Stimulated activated naive B cell treated with anti-CD40 and anti-IgM and Interleukin-4, amounts not matched to agents 10 μg/mL and 1 μg/mL and 100 μg/mL, for 72 hours (primary cell): ENCODE data around the gene SMARCA2.

ENCODE experiments used
- ATAC-seq, 2 donors: fragments of 150-1000 bp; cut with Tn5 transposase; replicated peaks; 2 replicates each; pipeline ENCODE4 v1.10.0; 2021; ENCODE audit warnings: moderate library complexity in 1 of 2
- DNase-seq: peaks from one replicate; pipeline ENCODE4 v3.0.0; 2021
- H3K27ac Mint-ChIP-seq: one replicate; pipeline ENCODE4 v1.8.0; 2022; ENCODE audit warnings: mild to moderate bottlenecking, mixed read lengths
- H3K27me3 Mint-ChIP-seq, 2 donors: one replicate each; pipeline ENCODE4 v1.8.0; 2022; ENCODE audit warnings: mixed read lengths in 2 of 2
- H3K36me3 Mint-ChIP-seq, 2 donors: one replicate each; pipeline ENCODE4 v1.8.0; 2022; ENCODE audit warnings: mixed read lengths in 2 of 2, mild to moderate bottlenecking in 1 of 2
- H3K4me1 Mint-ChIP-seq, 2 donors: one replicate each; pipeline ENCODE4 v1.8.0; 2022; ENCODE audit warnings: mixed read lengths in 2 of 2, mild to moderate bottlenecking in 1 of 2
- H3K4me3 Mint-ChIP-seq, 2 donors: one replicate each; pipeline ENCODE4 v1.8.0; 2022; ENCODE audit warnings: mild to moderate bottlenecking in 2 of 2, mixed read lengths in 2 of 2, moderate library complexity in 1 of 2
- H3K9me3 Mint-ChIP-seq, 2 donors: one replicate each; pipeline ENCODE4 v1.8.0; 2022; ENCODE audit warnings: mixed read lengths in 2 of 2, mild to moderate bottlenecking in 1 of 2

Gene SMARCA2

DNA sequence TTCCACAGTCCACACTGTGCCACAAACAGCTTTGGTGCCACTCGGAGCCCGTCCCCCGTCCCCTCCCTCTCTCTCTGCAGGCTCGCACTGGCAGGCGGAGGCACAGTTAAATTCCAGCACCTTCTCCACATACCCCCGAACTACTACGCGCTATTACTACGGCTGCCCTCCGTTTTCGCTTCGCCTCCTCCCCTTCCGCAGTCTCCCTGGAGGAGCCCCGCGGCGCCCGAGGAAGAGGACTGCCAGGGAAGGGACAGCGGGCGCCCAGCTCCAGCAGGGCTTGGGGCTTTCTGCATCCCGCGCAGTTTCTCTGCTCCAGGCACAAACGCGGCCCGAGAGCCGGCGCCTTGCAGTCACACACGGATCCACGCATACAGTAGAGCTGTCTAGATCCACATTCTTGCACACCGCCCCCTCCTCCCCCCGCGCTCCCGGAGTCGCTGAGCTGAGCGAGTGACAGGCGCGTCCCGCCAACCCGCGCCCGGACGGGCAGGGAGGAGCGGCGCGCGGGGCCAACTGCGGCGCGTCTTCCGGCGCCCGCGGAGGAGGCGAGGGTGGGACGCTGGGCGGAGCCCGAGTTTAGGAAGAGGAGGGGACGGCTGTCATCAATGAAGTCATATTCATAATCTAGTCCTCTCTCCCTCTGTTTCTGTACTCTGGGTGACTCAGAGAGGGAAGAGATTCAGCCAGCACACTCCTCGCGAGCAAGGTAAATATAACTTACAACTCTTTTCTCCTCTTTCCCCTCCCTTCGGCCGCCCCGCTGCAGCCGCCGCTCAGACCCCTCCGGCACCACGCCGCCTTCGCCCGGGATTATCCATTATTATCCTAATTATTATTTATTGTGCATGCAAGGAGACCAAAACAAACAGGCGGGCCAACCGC, at the start of gene SMARCA2:
Gene SMARCA2 (plus strand): TSS at position 652 of the 885 bp plus-strand sequence. CDS start 13,676 bp downstream, outside the sequence.
- Mint-ChIP-seq H3K9me3 (no peaks in the 10 kb centered on the region), H3K36me3 (peaks cover 5 to 7% of the 10 kb centered on the region in 2 donors), H3K4me1 (peaks cover 13 to 26% of the 10 kb centered on the region in 2 donors), H3K27me3 (peaks cover 7 to 20% of the 10 kb centered on the region in 2 donors), H3K27ac (peak within 1 kb of the TSS; percentile 96), H3K4me3 (peak within 1 kb of the TSS; percentile 97 to 99)
- peak; percentile 98 for DNase-seq
- peak; percentile 81 to 85 for ATAC-seq

- no peaks in the 10 kb centered on the region for H3K36me3 Mint-ChIP-seq
- H3K27me3 Mint-ChIP-seq, result peaks cover 31 to 32% of the 10 kb centered on the region in 2 donors
- DNase-seq (no peak), ATAC-seq (no peak)
- peaks cover 3 to 5% of the 10 kb centered on the region in 2 donors for H3K9me3 Mint-ChIP-seq
- no peak overlapping the region for H3K27ac Mint-ChIP-seq
- no peak overlapping the region for H3K4me3 Mint-ChIP-seq
- H3K4me1 Mint-ChIP-seq, result no peaks in the 10 kb centered on the region
These were observed 48.3 kb upstream of the SMARCA2 start for GRCh38 chr9:1966725-1967366.

GRCh38 chr9:1969160-1969559, 46.0 kb upstream of the SMARCA2 start:
- Mint-ChIP-seq H3K9me3 (peaks cover 9 to 13% of the 10 kb centered on the region in 2 donors), H3K36me3 (peaks cover 0 to 4% of the 10 kb centered on the region in 2 donors), H3K27ac (no peak overlapping the region), H3K4me3 (no peak overlapping the region), H3K4me1 (no peaks in the 10 kb centered on the region), H3K27me3 (peaks cover 31 to 32% of the 10 kb centered on the region in 2 donors)
- no peak for ATAC-seq
- DNase-seq, result no peak

- H3K4me1 Mint-ChIP-seq, result no peaks in the 10 kb centered on the region
- DNase-seq, result no peak
- H3K27me3 Mint-ChIP-seq, result peaks cover 31 to 36% of the 10 kb centered on the region in 2 donors
- ATAC-seq, result no peak
- no peak overlapping the region for H3K4me3 Mint-ChIP-seq
- no peak overlapping the region for H3K27ac Mint-ChIP-seq
- H3K36me3 Mint-ChIP-seq, result peaks cover 0 to 4% of the 10 kb centered on the region in 2 donors
- peaks cover 9 to 13% of the 10 kb centered on the region in 2 donors for H3K9me3 Mint-ChIP-seq
These were observed 45.2 kb upstream of the SMARCA2 start for GRCh38 chr9:1969898-1970297.

DNA sequence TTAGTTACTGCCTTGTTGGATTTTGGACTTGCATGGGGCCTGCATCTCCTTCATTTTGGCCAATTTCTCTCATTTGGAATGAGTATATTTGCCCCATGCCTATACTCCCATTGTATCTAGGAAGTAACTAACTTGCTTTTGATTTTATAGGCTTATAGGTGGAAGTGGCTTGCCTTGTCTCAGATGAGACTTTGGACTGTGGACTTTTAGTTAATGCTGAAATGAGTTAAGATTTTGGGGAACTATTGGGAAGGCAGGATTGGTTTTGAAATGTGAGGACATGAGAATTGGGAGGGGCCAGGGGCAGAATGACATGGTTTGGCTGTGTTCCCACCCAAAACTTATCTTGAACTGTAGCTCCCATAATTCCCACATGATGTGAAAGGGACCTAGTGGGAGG, 42.5 kb upstream of the SMARCA2 start:
- no peak for DNase-seq
- peaks cover 21% of the 10 kb centered on the region in 2 donors for H3K27me3 Mint-ChIP-seq
- peaks cover 9 to 13% of the 10 kb centered on the region in 2 donors for H3K9me3 Mint-ChIP-seq
- ATAC-seq, result no peak
- no peak overlapping the region for H3K4me3 Mint-ChIP-seq
- no peaks in the 10 kb centered on the region for H3K4me1 Mint-ChIP-seq
- H3K36me3 Mint-ChIP-seq, result peaks cover 0 to 4% of the 10 kb centered on the region in 2 donors
- H3K27ac Mint-ChIP-seq, result no peak overlapping the region

- no peak for ATAC-seq
- H3K27me3 Mint-ChIP-seq, result peaks cover 0 to 17% of the 10 kb centered on the region in 2 donors
These were observed 38.1 kb upstream of the SMARCA2 start for GRCh38 chr9:1977026-1977425.

DNA sequence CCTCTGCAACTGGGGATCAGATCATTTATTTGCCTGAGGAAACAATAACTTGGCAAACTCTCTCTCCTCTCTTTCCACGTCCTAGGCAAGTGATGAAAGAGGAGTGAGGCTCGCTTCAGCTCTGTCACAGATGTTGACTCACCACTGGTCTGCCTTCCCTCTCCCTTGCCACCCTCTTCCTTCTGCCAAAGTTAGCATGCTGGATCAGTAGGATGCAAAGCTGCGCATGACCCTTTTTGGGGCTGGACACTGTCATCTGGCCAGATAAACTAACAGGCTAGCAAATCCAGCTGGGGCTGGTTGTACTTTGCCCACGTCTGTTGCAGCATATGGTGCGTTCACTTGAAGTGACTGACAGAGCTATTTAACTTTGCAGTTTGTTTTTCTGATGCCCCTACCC, 36.2 kb upstream of the SMARCA2 start:
- no peak for DNase-seq
- H3K27ac Mint-ChIP-seq, result no peak overlapping the region

More at GRCh38 chr9:1977026-1977425, 38.1 kb upstream of the SMARCA2 start:
- Mint-ChIP-seq H3K36me3 (peaks cover 0 to 4% of the 10 kb centered on the region in 2 donors), H3K27ac (no peak overlapping the region), H3K4me1 (no peaks in the 10 kb centered on the region), H3K4me3 (no peak overlapping the region), H3K9me3 (peaks cover 4 to 10% of the 10 kb centered on the region in 2 donors)
- no peak for DNase-seq

DNA sequence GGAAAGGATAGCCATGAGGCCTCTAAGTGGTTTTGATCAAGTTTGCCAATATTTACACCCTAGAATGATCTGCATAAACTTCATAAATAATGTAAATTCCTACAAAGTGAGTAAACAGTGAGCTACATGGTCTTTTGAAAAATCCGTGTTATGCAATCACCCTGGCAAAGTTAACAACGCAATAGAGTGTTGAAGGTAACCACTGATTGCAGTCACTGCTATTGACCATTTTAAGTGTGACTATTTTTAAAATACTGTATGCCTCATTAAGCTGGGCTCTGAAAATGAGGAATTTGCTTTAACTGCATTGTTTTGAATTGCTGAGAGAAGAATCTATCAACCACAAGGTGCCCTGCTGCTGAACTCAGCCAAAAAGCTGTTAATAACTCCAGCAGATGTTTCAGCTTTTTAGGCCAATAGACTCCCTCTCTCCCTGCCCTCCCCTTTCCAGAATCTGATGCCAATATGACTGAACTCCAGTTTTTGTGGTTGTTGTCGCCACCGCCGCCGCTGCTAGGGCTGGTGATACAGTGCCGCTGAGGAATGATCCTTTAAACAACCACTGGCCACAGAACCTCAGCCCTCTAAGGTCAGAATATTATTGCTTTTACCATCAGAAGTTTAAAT, 35.3 kb upstream of the SMARCA2 start:
- DNase-seq (no peak), ATAC-seq (no peak)
- no peak overlapping the region for H3K4me3 Mint-ChIP-seq
- H3K36me3 Mint-ChIP-seq, result no peaks in the 10 kb centered on the region
- H3K27me3 Mint-ChIP-seq, result peaks cover 0 to 13% of the 10 kb centered on the region in 2 donors
- no peak overlapping the region for H3K27ac Mint-ChIP-seq
- H3K9me3 Mint-ChIP-seq, result no peaks in the 10 kb centered on the region
- no peaks in the 10 kb centered on the region for H3K4me1 Mint-ChIP-seq

More for the DNA sequence above, 36.2 kb upstream of the SMARCA2 start:
- H3K4me1 Mint-ChIP-seq, result no peaks in the 10 kb centered on the region
- no peak for ATAC-seq
- no peak overlapping the region for H3K4me3 Mint-ChIP-seq
- H3K36me3 Mint-ChIP-seq, result no peaks in the 10 kb centered on the region
- H3K9me3 Mint-ChIP-seq, result no peaks in the 10 kb centered on the region
- H3K27me3 Mint-ChIP-seq, result peaks cover 0 to 17% of the 10 kb centered on the region in 2 donors

DNA sequence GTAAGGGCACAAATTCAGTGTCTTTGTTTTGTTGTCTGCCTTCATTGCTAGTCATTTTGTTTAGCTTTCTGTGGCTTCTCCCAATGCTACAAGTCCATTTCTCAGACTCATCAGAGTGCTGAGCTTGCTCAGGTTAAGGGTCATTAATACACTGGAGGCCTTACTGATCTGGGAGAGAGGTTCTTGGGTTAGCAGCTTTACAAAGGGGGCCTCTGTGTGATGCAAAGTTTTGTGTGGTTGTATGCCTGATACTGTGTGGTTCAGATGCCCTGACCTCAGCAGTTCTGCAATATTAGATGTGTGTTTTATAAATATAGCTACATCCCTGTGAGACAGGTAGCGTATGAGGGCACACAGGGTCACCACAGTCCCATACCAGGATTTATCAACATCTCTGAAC, 34.8 kb upstream of the SMARCA2 start:
- Mint-ChIP-seq H3K36me3 (no peaks in the 10 kb centered on the region), H3K4me3 (no peak overlapping the region), H3K4me1 (no peaks in the 10 kb centered on the region), H3K27ac (no peak overlapping the region), H3K27me3 (peaks cover under 1 to 9% of the 10 kb centered on the region in 2 donors), H3K9me3 (no peaks in the 10 kb centered on the region)
- no peak for ATAC-seq
- DNase-seq, result no peak

DNA sequence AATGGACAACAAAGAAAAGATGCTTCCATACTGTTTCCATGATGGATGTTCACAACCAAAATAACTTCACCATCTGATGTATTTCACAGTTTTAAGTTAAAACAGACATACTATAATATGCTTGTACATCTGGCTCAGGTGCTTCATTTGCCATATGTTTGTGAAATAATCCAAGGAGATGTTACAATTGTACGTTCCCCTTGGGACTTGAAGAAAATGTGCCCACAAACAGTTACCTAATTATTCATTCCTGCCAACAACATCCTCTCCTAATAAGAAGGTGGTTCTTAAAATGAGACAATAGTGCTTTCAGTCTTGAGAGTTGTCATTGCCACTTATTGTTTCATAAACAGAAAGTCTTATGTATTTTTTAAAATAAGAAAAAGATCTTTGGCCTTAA, 33.1 kb upstream of the SMARCA2 start:
- Mint-ChIP-seq H3K4me1 (no peaks in the 10 kb centered on the region), H3K27ac (no peak overlapping the region), H3K27me3 (peaks cover 8 to 12% of the 10 kb centered on the region in 2 donors), H3K36me3 (no peaks in the 10 kb centered on the region), H3K4me3 (no peak overlapping the region), H3K9me3 (no peaks in the 10 kb centered on the region)
- DNase-seq (no peak), ATAC-seq (no peak)

GRCh38 chr9:1986341-1986740, 28.8 kb upstream of the SMARCA2 start:
- Mint-ChIP-seq H3K9me3 (no peaks in the 10 kb centered on the region), H3K4me3 (no peak overlapping the region), H3K4me1 (no peaks in the 10 kb centered on the region), H3K27ac (no peak overlapping the region), H3K27me3 (peaks cover 5 to 24% of the 10 kb centered on the region in 2 donors), H3K36me3 (no peaks in the 10 kb centered on the region)
- DNase-seq (no peak), ATAC-seq (no peak)

- DNase-seq, result no peak
- H3K27ac Mint-ChIP-seq, result no peak overlapping the region
- no peak for ATAC-seq
- H3K27me3 Mint-ChIP-seq, result peaks cover 5 to 24% of the 10 kb centered on the region in 2 donors
- no peaks in the 10 kb centered on the region for H3K4me1 Mint-ChIP-seq
- no peaks in the 10 kb centered on the region for H3K9me3 Mint-ChIP-seq
- no peaks in the 10 kb centered on the region for H3K36me3 Mint-ChIP-seq
- H3K4me3 Mint-ChIP-seq, result no peak overlapping the region
These were observed 25.6 kb upstream of the SMARCA2 start for GRCh38 chr9:1989500-1989899.

GRCh38 chr9:1994180-1994579, 21.0 kb upstream of the SMARCA2 start:
- Mint-ChIP-seq H3K4me1 (no peaks in the 10 kb centered on the region), H3K36me3 (no peaks in the 10 kb centered on the region), H3K27me3 (peaks cover 5 to 11% of the 10 kb centered on the region in 2 donors), H3K27ac (no peak overlapping the region), H3K4me3 (no peak overlapping the region), H3K9me3 (no peaks in the 10 kb centered on the region)
- ATAC-seq (no peak), DNase-seq (no peak)

DNA sequence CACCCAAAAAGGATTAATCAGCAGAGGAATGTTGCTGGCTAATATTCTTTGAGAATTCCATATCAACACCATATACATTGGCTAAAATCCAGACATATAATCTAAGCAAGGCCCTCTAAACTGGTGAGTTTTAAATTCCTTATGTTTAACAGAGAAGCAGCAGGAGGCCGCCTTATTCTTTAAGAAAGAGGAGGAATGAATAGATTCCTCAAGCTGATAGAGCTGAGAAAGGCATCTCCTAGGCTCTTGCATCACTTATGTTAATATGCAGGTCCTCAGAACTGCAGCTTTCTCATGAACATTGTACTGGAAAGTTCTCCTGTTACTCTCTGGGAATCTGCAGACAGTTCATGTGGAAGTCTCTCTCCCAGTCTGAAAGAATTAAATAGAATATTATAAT, 20.1 kb upstream of the SMARCA2 start:
- peaks cover under 1 to 2% of the 10 kb centered on the region in 2 donors for H3K4me1 Mint-ChIP-seq
- ATAC-seq (no peak), DNase-seq (no peak)
- H3K27me3 Mint-ChIP-seq, result peaks cover 5 to 11% of the 10 kb centered on the region in 2 donors
- H3K4me3 Mint-ChIP-seq, result no peak overlapping the region
- H3K9me3 Mint-ChIP-seq, result no peaks in the 10 kb centered on the region
- no peak overlapping the region for H3K27ac Mint-ChIP-seq
- no peaks in the 10 kb centered on the region for H3K36me3 Mint-ChIP-seq
